MM.1S (cell line): ENCODE results near the gene OR4B1.

ENCODE experiments used
- DNase-seq: peaks from one replicate; pipeline ENCODE4 v3.0.0-alpha.2; 2015
- H2AFZ ChIP-seq: fragments of 300-600 bp; sonication (generic); 2 replicates; pipeline ENCODE4 v1.6.0; 2016; ENCODE audit warnings: antibody characterized with exemption, low read length
- H3F3A ChIP-seq: fragments of 300-600 bp; sonication (generic); 2 replicates; pipeline ENCODE4 v1.6.1; 2016; ENCODE audit warnings: mild to moderate bottlenecking, antibody characterized with exemption, low read length, moderate library complexity, mixed read lengths; ENCODE audit not compliant: insufficient read depth
- H3K27ac ChIP-seq: fragments of 300-600 bp; sonication (generic); 2 replicates; pipeline ENCODE4 v1.5.1; 2016; ENCODE audit warnings: mild to moderate bottlenecking, low read length
- H3K27me3 ChIP-seq: fragments of 300-600 bp; sonication (generic); replicated peaks from 2 replicates; pipeline ENCODE4 v1.6.0; 2016; ENCODE audit warnings: low read length; ENCODE audit not compliant: insufficient read depth
- H3K36me3 ChIP-seq: fragments of 300-600 bp; sonication (generic); replicated peaks from 2 replicates; pipeline ENCODE4 v1.6.1; 2016; ENCODE audit warnings: mild to moderate bottlenecking, low read length, mixed read lengths; ENCODE audit not compliant: insufficient read depth
- H3K4me1 ChIP-seq: fragments of 300-600 bp; sonication (generic); 2 replicates; pipeline ENCODE4 v1.6.1; 2016; ENCODE audit warnings: low read length, mixed read lengths
- H3K4me2 ChIP-seq: fragments of 300-600 bp; sonication (generic); 2 replicates; pipeline ENCODE4 v1.6.0; 2016; ENCODE audit warnings: low read depth, low read length
- H3K4me3 ChIP-seq: fragments of 300-600 bp; sonication (generic); 2 replicates; pipeline ENCODE4 v1.5.1; 2016; ENCODE audit warnings: low read length, mixed read lengths
- H3K79me2 ChIP-seq: fragments of 300-600 bp; sonication (generic); 2 replicates; pipeline ENCODE4 v1.6.1; 2016; ENCODE audit warnings: mixed run types, low read length, mixed read lengths
- H3K9ac ChIP-seq: fragments of 300-600 bp; sonication (generic); 2 replicates; pipeline ENCODE4 v1.6.1; 2016; ENCODE audit warnings: low read length, mixed read lengths
- H3K9me2 ChIP-seq: fragments of 300-600 bp; sonication (generic); replicated peaks from 2 replicates; pipeline ENCODE4 v1.6.1; 2016; ENCODE audit warnings: mild to moderate bottlenecking, low read length, mixed read lengths; ENCODE audit not compliant: insufficient read depth
- H3K9me3 ChIP-seq: fragments of 300-600 bp; sonication (generic); replicated peaks from 2 replicates; pipeline ENCODE4 v1.6.1; 2016; ENCODE audit warnings: mild to moderate bottlenecking, low read length, mixed read lengths; ENCODE audit not compliant: insufficient read depth
- H4K20me1 ChIP-seq: fragments of 300-600 bp; sonication (generic); 2 replicates; pipeline ENCODE4 v1.6.1; 2016; ENCODE audit warnings: mild to moderate bottlenecking, low read length, moderate library complexity, mixed read lengths; ENCODE audit not compliant: insufficient read depth
- EZH2 ChIP-seq: fragments of 300-600 bp; sonication (generic); optimal IDR thresholded peaks from 2 replicates; pipeline ENCODE3; 2017; ENCODE audit warnings: low read depth, mild to moderate bottlenecking, antibody characterized with exemption, low read length, mixed read lengths
- EZH2phosphoT487 ChIP-seq: fragments of 300-600 bp; sonication (generic); IDR thresholded peaks from 2 replicates; pipeline ENCODE4 v1.6.1; 2018; ENCODE audit warnings: antibody characterized with exemption, low read length
- TF ChIP-seq, protein P1 (sequence below): fragments of 300-600 bp; sonication (generic); IDR thresholded peaks from 2 replicates; pipeline ENCODE4 v1.5.1; 2016; ENCODE audit warnings: antibody characterized with exemption, low read length, mixed read lengths

OR4B1 gene

DNA sequence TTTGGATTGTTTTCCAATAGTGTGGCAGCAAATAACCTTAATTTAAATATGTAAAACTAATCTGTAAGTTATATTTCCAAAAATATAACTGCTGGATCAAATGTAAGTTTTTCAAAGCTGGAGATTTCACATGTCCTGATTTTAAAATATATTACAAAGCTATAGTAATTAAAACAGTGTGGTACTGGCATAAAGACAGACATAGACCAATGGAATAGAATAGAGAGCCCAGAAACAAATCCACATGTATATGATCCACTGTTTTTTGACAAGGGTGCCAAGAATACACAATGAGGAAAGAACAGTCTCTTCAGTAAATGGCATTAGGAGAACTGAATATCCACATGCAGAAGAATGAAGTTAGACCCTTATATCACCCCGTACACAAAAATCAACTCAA, 32.3 kb downstream of the OR4B1 start:
- H3F3A ChIP-seq = no peaks in the 10 kb centered on the region
- H3K27ac ChIP-seq = no peak overlapping the region
- H3K9me2 ChIP-seq = no peaks in the 10 kb centered on the region
- no peak overlapping the region for H3K4me2 ChIP-seq
- no peak overlapping the region for H2AFZ ChIP-seq
- H3K9me3 ChIP-seq = no peaks in the 10 kb centered on the region
- DNase-seq = no peak
- no peaks in the 10 kb centered on the region for H3K4me1 ChIP-seq
- H3K9ac ChIP-seq = no peak overlapping the region
- H3K79me2 ChIP-seq = no peaks in the 10 kb centered on the region
- H3K4me3 ChIP-seq = no peak overlapping the region
- no peaks in the 10 kb centered on the region for H3K36me3 ChIP-seq
- no peaks in the 10 kb centered on the region for H3K27me3 ChIP-seq
- TF ChIP-seq, protein P1, sequence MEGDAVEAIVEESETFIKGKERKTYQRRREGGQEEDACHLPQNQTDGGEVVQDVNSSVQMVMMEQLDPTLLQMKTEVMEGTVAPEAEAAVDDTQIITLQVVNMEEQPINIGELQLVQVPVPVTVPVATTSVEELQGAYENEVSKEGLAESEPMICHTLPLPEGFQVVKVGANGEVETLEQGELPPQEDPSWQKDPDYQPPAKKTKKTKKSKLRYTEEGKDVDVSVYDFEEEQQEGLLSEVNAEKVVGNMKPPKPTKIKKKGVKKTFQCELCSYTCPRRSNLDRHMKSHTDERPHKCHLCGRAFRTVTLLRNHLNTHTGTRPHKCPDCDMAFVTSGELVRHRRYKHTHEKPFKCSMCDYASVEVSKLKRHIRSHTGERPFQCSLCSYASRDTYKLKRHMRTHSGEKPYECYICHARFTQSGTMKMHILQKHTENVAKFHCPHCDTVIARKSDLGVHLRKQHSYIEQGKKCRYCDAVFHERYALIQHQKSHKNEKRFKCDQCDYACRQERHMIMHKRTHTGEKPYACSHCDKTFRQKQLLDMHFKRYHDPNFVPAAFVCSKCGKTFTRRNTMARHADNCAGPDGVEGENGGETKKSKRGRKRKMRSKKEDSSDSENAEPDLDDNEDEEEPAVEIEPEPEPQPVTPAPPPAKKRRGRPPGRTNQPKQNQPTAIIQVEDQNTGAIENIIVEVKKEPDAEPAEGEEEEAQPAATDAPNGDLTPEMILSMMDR = no peak
- no peak for TF ChIP-seq EZH2
- no peak for TF ChIP-seq EZH2phosphoT487
- no peaks in the 10 kb centered on the region for H4K20me1 ChIP-seq

GRCh38 chr11:48261600-48261999, 45.0 kb downstream of the OR4B1 start:
- H3K27ac ChIP-seq = no peak overlapping the region
- H3K79me2 ChIP-seq = no peaks in the 10 kb centered on the region
- H4K20me1 ChIP-seq = no peaks in the 10 kb centered on the region
- no peak overlapping the region for H3K4me2 ChIP-seq
- no peak for DNase-seq
- no peak overlapping the region for H2AFZ ChIP-seq
- no peak overlapping the region for H3K4me3 ChIP-seq
- H3K4me1 ChIP-seq = no peaks in the 10 kb centered on the region
- no peaks in the 10 kb centered on the region for H3K36me3 ChIP-seq
- no peaks in the 10 kb centered on the region for H3K27me3 ChIP-seq
- no peaks in the 10 kb centered on the region for H3K9me2 ChIP-seq
- no peak overlapping the region for H3K9ac ChIP-seq
- TF ChIP-seq, protein P1 = no peak
- TF ChIP-seq EZH2 (no peak), EZH2phosphoT487 (no peak)
- H3K9me3 ChIP-seq = no peaks in the 10 kb centered on the region
- no peaks in the 10 kb centered on the region for H3F3A ChIP-seq

DNA sequence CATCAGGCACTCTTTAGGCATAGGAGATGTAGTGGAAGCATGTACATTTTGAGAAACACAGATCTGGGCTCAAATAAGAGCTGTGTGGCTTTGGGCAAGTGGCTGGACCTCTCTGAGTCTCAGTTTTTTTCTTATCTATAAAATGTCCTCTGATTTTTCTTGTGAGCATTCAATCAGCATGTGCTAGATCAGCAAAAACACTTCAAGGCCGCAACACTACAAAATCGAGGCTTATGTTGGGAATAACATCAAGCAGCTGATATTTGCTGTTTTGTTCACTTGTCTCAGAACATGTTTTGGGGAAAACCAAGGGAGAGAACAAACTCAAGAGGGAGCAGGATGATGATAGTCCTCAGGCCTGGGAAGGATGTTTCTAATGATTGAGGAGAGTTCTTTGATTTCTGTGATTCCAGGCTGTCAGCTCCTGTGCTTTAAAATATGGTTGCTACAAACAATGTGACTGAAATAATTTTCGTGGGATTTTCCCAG, 46.9 kb downstream of the OR4B1 start, which contains the start of gene OR4X1:
OR4X1 (plus strand) TSS at position 439 of the 489 bp plus-strand sequence; CDS start at position 439, 0 bp downstream.
- H3K4me2 ChIP-seq = no peak within 1 kb of the TSS
- no peaks in the 10 kb centered on the region for H3K79me2 ChIP-seq
- no peak within 1 kb of the TSS for H3K9ac ChIP-seq
- no peaks in the 10 kb centered on the region for H3K27me3 ChIP-seq
- no peaks in the 10 kb centered on the region for H3K9me3 ChIP-seq
- H3K27ac ChIP-seq = no peak within 1 kb of the TSS
- H3K4me3 ChIP-seq = no peak within 1 kb of the TSS
- H3K9me2 ChIP-seq = no peaks in the 10 kb centered on the region
- no peak within 1 kb of the TSS for H2AFZ ChIP-seq
- no peak for DNase-seq
- H3K36me3 ChIP-seq = no peaks in the 10 kb centered on the region
- TF ChIP-seq EZH2 = no peak
- TF ChIP-seq, protein P1 = no peak
- H3F3A ChIP-seq = no peaks in the 10 kb centered on the region
- H3K4me1 ChIP-seq = no peaks in the 10 kb centered on the region
- no peaks in the 10 kb centered on the region for H4K20me1 ChIP-seq
